WI38 (cell line): ENCODE data around the gene ST8SIA3.

ENCODE experiments used
- H3K4me3 ChIP-seq: 2 replicates; pipeline ENCODE4 v1.5.1; 2011; ENCODE audit warnings: low read depth, mild to moderate bottlenecking, control low read depth, low read length
- TF ChIP-seq, protein P1 (sequence below): IDR thresholded peaks from 2 replicates; pipeline ENCODE4 v1.5.1; 2012; ENCODE audit warnings: low read depth, mild to moderate bottlenecking, control low read depth, low read length

The ST8SIA3 gene

DNA sequence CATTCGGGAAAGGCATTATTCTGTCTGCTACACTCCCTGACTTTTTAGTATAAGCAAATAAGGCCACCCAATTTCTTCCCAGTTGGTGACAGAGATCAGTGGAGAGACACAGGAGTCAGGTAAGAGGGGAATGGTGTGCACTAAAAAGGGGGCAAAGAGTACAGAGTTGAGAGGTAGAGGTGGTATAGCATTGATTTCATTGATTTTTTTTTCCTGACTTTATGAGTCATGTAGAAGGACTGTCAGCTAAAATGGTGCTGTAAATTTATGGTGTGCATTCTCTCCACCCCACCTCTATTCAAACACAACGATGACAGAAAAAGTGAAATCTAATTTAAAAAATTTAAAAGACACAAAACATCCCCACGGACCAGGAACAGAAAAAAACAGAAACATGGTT lies 23.7 kb upstream of the ST8SIA3 start:
- TF ChIP-seq, protein P1, sequence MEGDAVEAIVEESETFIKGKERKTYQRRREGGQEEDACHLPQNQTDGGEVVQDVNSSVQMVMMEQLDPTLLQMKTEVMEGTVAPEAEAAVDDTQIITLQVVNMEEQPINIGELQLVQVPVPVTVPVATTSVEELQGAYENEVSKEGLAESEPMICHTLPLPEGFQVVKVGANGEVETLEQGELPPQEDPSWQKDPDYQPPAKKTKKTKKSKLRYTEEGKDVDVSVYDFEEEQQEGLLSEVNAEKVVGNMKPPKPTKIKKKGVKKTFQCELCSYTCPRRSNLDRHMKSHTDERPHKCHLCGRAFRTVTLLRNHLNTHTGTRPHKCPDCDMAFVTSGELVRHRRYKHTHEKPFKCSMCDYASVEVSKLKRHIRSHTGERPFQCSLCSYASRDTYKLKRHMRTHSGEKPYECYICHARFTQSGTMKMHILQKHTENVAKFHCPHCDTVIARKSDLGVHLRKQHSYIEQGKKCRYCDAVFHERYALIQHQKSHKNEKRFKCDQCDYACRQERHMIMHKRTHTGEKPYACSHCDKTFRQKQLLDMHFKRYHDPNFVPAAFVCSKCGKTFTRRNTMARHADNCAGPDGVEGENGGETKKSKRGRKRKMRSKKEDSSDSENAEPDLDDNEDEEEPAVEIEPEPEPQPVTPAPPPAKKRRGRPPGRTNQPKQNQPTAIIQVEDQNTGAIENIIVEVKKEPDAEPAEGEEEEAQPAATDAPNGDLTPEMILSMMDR = no peak
- no peak overlapping the region for H3K4me3 ChIP-seq

DNA sequence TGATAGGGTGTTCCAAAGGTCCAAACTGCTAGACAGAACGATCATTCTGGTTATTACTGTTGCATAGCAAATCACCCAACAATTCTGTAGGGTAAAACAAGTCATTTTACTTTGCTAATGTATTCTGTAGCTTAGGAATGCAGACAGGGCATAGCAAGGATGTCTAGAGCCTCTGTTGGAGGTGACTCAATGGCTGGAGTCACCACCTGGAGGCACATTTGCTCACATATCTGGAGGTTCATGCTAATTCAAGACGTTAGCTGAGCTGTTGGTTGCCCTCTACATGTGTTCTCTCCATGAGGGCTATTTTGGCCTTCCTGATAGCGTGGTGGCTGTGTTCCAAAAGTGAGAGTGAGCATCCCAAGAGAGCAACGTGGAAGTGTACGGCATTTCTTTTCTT lies 22.5 kb upstream of the ST8SIA3 start:
- TF ChIP-seq, protein P1 = no peak
- no peak overlapping the region for H3K4me3 ChIP-seq

DNA sequence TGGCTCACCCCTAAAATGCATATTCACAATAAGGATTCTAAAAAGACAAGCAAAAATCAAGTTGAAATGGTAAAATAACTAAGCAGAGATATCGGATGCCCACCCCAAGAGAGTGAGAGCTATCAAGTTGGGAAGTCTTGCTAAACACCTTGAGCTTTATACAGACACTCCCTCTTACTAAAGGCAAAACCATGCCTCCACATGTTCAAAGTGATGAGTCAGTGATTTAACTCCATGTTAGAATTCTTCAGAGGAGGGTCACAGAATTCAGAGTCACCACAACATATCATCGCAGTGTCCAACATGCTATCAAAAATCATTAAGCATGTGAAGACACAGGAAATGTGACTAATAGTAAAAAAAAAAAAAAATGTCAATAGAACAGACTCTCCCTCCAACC lies 20.6 kb upstream of the ST8SIA3 start:
- no peak overlapping the region for H3K4me3 ChIP-seq

DNA sequence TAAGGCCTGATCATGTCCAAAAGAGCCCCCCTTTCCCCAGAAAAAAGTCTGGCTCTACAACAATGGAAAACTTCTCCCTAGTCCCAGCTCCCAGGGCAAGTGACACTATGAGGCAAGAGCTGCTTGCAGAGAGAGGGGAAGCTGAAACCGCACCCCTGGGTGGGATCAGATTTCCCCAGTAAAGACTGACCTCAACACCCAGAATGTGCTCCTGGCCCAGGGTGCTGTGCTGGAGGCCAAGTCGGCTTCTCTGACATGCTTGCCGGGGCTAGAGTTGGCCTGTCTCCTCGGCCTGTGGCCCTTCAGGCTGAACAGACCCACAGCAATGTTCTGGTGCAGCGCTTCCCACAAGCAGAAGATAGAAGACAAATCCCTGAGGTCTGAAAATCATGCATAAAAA lies 18.4 kb upstream of the ST8SIA3 start:
- TF ChIP-seq, protein P1 = no peak
- H3K4me3 ChIP-seq = no peak overlapping the region

More for the DNA sequence above, 20.6 kb upstream of the ST8SIA3 start:
- TF ChIP-seq, protein P1 = no peak

DNA sequence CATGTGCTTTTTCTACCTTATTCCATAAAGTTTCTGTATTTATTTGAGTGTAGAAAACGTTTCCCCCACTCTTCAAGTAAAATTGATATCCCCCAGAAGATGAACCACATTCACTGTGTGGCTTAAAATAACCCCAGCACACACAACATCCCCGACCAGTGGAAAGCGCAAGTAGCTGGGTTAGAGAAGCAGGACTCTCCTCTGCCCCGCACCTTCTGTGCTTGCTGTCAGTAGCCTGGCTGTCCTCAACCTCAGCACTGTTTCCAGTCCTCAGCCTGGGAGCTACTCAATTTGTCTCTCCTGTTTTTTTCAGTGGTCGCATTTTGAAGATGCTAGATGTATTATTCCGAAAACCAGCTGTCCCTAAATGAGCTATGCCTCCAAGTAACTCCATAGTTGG lies 18.0 kb upstream of the ST8SIA3 start:
- TF ChIP-seq, protein P1 = no peak
- H3K4me3 ChIP-seq = no peak overlapping the region

DNA sequence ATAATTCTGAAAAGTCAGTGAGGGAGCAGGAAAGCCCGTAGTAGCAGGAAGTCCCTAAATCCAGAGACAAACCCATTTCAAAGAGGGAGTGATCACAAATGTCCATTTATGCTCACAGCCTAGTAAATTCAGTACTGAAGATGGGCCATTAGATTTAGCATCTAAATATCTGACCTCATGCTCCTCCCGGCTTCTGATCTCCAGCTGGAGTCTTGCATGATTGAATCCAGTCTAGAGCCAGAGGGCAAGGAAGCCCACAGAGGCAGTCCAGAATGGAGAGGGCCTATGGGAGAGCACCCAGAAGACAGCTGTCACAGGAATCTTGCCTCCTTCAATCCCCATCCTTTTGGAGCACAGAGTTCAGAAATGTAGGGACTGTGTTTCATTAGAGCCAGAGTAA lies 16.0 kb upstream of the ST8SIA3 start:
- TF ChIP-seq, protein P1 = no peak
- no peak overlapping the region for H3K4me3 ChIP-seq

DNA sequence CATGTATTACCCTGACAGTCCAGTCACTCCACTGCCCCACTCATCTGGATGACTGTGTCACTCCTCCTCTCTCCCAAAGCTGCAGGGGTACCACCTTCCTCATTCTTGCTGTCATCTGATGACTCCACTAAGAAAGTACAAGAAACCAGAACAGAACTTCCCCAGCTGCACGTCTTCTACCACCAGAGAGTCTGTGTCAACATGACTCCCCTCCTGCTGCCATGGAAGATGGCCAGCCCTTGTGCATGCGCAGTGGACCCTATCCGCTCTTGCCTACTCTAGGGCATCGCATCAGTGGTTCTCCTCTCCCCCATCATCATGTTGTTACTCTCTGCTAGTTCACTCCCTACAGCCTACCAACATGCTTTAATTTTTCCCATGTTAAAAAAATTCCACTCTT lies 14.5 kb upstream of the ST8SIA3 start:
- TF ChIP-seq, protein P1 = no peak
- no peak overlapping the region for H3K4me3 ChIP-seq
